Measurements from ENCODE around the gene TNFSF10. TPM values are rescaled to one million over a fixed set of nuclear protein-coding genes. Genes with fewer than 3 reads are reported as not detected.

The TNFSF10 gene
- total RNA-seq, 4 donors from 2014 or later: 56.7 to 88.7 (median 66.3) TPM

- Histone ChIP-seq H3K27me3 (no peaks in the 10 kb centered on the region), H3K36me3 (no peaks in the 10 kb centered on the region), H3K9me3 (no peaks in the 10 kb centered on the region), H3K4me1 (peaks cover 27% of the 10 kb centered on the region), H3K4me3 (no peak overlapping the region), H3K27ac (no peak overlapping the region)
- DNase-seq (ENCODE audit: low spot score in 2 of 2): no peak
- WGBS: 95% methylated on average over 6 of the region's 6 CpGs
- TF ChIP-seq EP300 (IDR thresholded peaks at IDR 0.05): no peak
- TF ChIP-seq POLR2A (IDR thresholded peaks at IDR 0.05): no peak
- no peak for TF ChIP-seq POLR2AphosphoS5 (IDR thresholded peaks at IDR 0.05)
- TF ChIP-seq CTCF (IDR thresholded peaks at IDR 0.05): no peak
These were observed 30.5 kb upstream of the TNFSF10 start for GRCh38 chr3:172553526-172554252.

- H3K9me3 ChIP-seq: no peaks in the 10 kb centered on the region
- H3K27ac ChIP-seq: no peak overlapping the region
- H3K36me3 ChIP-seq: no peaks in the 10 kb centered on the region
- no peak for DNase-seq (ENCODE audit: low spot score in 2 of 2)
- H3K4me1 ChIP-seq: peaks cover 32% of the 10 kb centered on the region
- no peak for TF ChIP-seq POLR2AphosphoS5 (IDR thresholded peaks at IDR 0.05)
- TF ChIP-seq CTCF (IDR thresholded peaks at IDR 0.05): no peak
- TF ChIP-seq POLR2A (IDR thresholded peaks at IDR 0.05): no peak
- no peak for TF ChIP-seq EP300 (IDR thresholded peaks at IDR 0.05)
- no peaks in the 10 kb centered on the region for H3K27me3 ChIP-seq
- H3K4me3 ChIP-seq: no peak overlapping the region
These were observed 29.4 kb upstream of the TNFSF10 start for GRCh38 chr3:172552607-172553006.

DNA sequence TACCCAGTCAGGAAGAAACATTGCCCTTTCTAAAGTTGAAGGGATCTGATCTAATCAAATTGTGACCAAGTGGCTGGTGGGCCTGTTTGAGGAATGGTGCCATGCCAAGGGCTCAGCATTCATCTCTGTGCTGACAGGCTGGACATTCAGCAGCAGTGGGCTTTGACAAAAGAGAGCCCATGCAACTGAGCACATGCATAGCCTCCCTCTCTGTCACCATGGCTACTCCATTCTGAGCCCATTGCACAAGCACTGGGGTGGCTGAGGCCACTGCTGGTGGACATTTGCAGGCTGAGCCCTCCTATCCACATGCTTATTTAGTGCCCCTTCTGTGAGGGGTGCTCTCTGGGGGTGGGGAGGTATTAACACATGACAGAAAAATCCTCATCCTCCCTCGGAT, 28.6 kb upstream of the TNFSF10 start:
- Histone ChIP-seq H3K4me3 (no peak overlapping the region), H3K27ac (no peak overlapping the region), H3K36me3 (no peaks in the 10 kb centered on the region), H3K4me1 (peaks cover 31% of the 10 kb centered on the region), H3K27me3 (no peaks in the 10 kb centered on the region), H3K9me3 (no peaks in the 10 kb centered on the region)
- WGBS: 93% methylated on average over 1 of the region's 1 CpG
- no peak for TF ChIP-seq CTCF (IDR thresholded peaks at IDR 0.05)
- TF ChIP-seq POLR2A (IDR thresholded peaks at IDR 0.05): no peak
- no peak for TF ChIP-seq EP300 (IDR thresholded peaks at IDR 0.05)
- no peak for TF ChIP-seq POLR2AphosphoS5 (IDR thresholded peaks at IDR 0.05)
- DNase-seq (ENCODE audit: low spot score in 2 of 2): no peak

- no peak overlapping the region for H3K27ac ChIP-seq
- TF ChIP-seq EP300 (IDR thresholded peaks at IDR 0.05) (no peak), CTCF (IDR thresholded peaks at IDR 0.05) (no peak), POLR2A (IDR thresholded peaks at IDR 0.05) (no peak), POLR2AphosphoS5 (IDR thresholded peaks at IDR 0.05) (no peak)
These were observed 27.2 kb upstream of the TNFSF10 start for GRCh38 chr3:172550347-172550943.

GRCh38 chr3:172549144-172549543, 25.9 kb upstream of the TNFSF10 start:
- H3K27me3 ChIP-seq: no peaks in the 10 kb centered on the region
- no peaks in the 10 kb centered on the region for H3K36me3 ChIP-seq
- peak overlapping the region; percentile 67 for H3K27ac ChIP-seq
- 61% methylated on average over 2 of the region's 2 CpGs for WGBS
- no peak for TF ChIP-seq EP300 (IDR thresholded peaks at IDR 0.05)
- no peak for TF ChIP-seq CTCF (IDR thresholded peaks at IDR 0.05)
- TF ChIP-seq POLR2AphosphoS5 (IDR thresholded peaks at IDR 0.05): no peak
- no peak for TF ChIP-seq POLR2A (IDR thresholded peaks at IDR 0.05)
- H3K9me3 ChIP-seq: no peaks in the 10 kb centered on the region
- peaks cover 42% of the 10 kb centered on the region for H3K4me1 ChIP-seq
- no peak for DNase-seq (ENCODE audit: low spot score in 2 of 2)
- H3K4me3 ChIP-seq: no peak overlapping the region

More at GRCh38 chr3:172550347-172550943, 27.2 kb upstream of the TNFSF10 start:
- Histone ChIP-seq H3K4me3 (no peak overlapping the region), H3K4me1 (peaks cover 35% of the 10 kb centered on the region), H3K9me3 (no peaks in the 10 kb centered on the region), H3K36me3 (no peaks in the 10 kb centered on the region), H3K27me3 (no peaks in the 10 kb centered on the region)
- WGBS: 76% methylated on average over 6 of the region's 6 CpGs
- DNase-seq (ENCODE audit: low spot score in 2 of 2): no peak
